H54 (cell line): ENCODE results near the gene FAM83G.
"Not testable (repeated sequence)": the region's sequence is repeated elsewhere in the genome, so short reads cannot be mapped to it uniquely, and the experiment has no call there.

Experiments
- DNase-seq: peaks from one replicate; pipeline ENCODE4 v3.0.0; 2011; ENCODE audit warnings: low spot score, mixed read lengths; ENCODE audit not compliant: insufficient read length
- FAIRE-seq: peaks from 3 replicates; lab custom pipeline; 2011; peaks lifted over from hg19 to GRCh38; lab: Jason Lieb, UNC
- POLR2A ChIP-seq: IDR thresholded peaks from 2 replicates; pipeline ENCODE4 v1.6.1; 2011; ENCODE audit warnings: low read depth, mild to moderate bottlenecking, low read length

FAM83G gene

DNA sequence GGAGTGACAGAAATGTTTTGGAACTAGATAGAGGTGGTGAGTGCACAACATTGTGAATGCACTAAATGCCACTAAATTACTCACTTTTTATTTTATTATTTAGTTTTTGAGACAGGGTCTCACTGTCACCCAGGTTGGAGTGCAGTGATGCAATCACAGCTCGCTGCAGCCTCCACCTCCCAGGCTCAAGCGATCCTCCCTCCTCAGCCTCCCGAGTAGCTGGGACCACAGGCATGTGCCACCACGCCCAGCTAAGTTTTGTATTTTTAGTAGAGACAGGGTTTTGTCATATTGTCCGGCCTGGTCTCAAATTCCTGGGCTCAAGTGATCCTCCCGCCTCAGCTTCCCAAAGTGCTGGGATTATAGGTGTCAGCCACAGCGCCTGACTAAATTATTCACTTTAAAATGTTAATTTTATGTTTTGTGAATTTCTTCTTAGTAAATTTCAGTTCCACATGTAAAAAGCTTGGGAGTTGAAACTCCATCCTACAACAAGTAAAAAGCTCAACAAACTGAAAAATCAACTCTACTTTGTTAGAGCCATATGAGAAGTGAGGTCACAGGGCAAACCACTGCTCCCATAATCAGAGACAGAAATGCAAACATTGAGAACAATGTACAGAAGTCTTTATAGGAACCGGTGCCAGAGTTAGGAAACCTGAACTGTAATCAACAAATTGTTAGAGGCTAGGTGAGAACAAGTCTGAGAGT lies 66.4 kb downstream of the FAM83G start:
- TF ChIP-seq POLR2A, result no peak
- no peak for FAIRE-seq
- no peak for DNase-seq

- DNase-seq (no peak), FAIRE-seq (no peak)
- TF ChIP-seq POLR2A, result no peak
Measured at GRCh38 chr17:18933102-18934058, 71.2 kb downstream of the FAM83G start.

DNA sequence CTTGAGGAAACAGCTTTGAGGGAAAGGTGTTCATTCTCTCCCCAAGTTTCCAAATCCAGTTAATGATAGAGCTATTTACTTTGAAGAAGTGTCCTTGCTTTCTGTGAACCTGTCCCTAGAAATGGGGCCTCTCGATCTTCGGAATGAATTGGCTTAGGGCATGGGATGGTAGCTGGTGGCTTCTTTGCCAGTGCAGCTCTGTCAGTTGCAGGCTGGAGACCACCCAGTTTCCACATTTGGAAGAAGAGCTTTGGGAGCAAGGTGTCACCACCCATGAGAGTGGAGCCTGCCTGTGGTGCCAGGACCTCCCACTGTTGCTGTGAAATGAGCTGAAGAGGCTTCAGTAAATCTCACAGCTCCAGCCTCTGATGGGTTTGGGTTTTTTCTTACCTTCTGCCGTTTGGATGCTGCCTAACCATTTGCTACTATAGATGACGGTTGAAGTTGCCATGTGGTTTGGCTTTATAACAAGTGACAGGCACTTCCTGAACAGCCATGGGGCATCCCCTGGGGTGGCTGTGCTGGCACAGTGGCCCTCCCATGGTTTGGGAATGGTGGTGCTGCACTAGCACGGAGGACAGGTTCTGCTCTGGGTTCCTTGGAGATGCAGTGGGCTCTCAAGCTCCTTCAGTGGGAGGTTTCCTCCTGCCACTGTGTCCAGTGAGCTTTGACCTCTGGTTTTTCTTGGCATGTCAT lies 72.1 kb downstream of the FAM83G start:
- no peak for FAIRE-seq
- TF ChIP-seq POLR2A, result no peak
- DNase-seq, result no peak

DNA sequence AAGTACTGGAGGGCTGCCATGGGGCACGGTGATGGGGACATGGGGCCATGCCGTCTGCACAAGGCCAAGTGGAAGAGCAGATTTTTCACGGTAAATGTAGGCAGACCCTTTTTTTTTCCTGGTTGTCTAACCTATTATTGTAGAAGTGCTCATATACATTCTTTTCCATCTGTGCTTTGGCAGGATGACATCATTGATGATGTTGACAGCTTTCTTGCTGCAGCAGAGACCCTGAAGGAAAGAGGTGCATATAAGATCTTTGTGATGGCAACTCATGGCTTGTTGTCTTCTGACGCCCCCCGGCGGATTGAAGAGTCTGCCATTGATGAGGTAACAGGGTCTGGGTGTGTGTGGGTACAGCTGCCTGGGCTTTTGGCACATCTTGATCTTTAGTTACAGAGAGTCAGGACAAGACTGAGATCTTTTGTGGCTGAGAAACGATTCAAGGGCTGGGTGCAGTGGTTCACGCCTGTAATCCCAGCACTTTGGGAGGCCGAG lies 75.9 kb downstream of the FAM83G start:
- DNase-seq (no peak), FAIRE-seq (no peak)
- TF ChIP-seq POLR2A, result no peak

DNA sequence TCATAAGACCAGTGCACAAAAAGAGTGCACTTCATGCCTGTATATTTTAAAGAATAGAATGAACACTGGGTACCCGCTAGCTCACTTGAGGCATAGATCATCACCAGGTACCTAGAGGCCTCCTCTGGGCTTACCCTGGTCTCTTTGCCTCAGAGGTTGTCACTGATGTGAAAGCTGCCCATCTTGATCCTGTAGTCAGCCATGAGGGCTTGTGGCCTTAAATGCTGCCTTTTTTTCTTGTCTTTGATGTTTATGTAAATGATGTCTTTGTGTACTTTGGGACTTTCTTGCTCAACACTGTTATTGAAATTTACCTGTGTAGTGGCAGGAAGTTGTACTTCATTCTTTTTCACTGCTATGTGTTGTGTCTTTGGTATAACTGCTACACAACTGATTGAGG lies 79.4 kb downstream of the FAM83G start:
- DNase-seq (no peak), FAIRE-seq (no peak)
- TF ChIP-seq POLR2A, result no peak

DNA sequence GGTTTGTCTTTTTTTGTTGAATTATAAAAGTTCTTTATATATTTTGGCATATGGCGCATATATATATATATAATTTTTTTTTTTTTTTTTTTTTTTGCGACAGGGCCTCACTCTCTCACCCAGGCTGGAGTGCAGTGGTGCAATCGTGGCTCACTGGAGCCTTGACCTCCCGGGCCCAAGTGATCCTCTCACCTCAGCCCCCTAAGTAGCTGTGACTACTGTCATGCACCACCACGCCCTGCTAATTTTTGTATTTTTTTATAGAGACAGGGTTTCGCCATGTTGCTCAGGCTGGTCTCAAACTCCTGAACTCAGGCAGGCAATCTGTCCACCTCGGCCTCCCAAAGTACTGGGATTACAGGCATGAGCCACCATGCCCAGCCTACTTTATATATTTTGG lies 82.0 kb downstream of the FAM83G start:
- not testable (repeated sequence) for FAIRE-seq, DNase-seq

GRCh38 chr17:18921912-18922451 lies 82.6 kb downstream of the FAM83G start:
- DNase-seq, result no peak
- no peak for TF ChIP-seq POLR2A
- no peak for FAIRE-seq

- TF ChIP-seq POLR2A, result no peak
- DNase-seq (no peak), FAIRE-seq (no peak)
Measured at GRCh38 chr17:18921485-18921884, 83.1 kb downstream of the FAM83G start.

- no peak for DNase-seq
- no peak for FAIRE-seq
Measured at GRCh38 chr17:18920911-18921441, 83.6 kb downstream of the FAM83G start.

GRCh38 chr17:18919963-18920362 lies 84.6 kb downstream of the FAM83G start:
- DNase-seq, result no peak
- FAIRE-seq, result no peak
- TF ChIP-seq POLR2A, result no peak

More at GRCh38 chr17:18920911-18921441, 83.6 kb downstream of the FAM83G start:
- no peak for TF ChIP-seq POLR2A
